Activated CD8-positive, alpha-beta memory T cell treated with anti-CD3 and anti-CD28 coated beads, Interleukin-2, amount 50 U/mL, for 1 hour (primary cell): ENCODE measurements around the gene LY86.
A peak's percentile ranks its signal among the peaks of the same experiment; 100 is the strongest.

Experiments used
- DNase-seq: peaks from one replicate; pipeline ENCODE4 v3.0.0-alpha.2; 2020; ENCODE audit errors: extremely low read depth

Gene LY86

DNA sequence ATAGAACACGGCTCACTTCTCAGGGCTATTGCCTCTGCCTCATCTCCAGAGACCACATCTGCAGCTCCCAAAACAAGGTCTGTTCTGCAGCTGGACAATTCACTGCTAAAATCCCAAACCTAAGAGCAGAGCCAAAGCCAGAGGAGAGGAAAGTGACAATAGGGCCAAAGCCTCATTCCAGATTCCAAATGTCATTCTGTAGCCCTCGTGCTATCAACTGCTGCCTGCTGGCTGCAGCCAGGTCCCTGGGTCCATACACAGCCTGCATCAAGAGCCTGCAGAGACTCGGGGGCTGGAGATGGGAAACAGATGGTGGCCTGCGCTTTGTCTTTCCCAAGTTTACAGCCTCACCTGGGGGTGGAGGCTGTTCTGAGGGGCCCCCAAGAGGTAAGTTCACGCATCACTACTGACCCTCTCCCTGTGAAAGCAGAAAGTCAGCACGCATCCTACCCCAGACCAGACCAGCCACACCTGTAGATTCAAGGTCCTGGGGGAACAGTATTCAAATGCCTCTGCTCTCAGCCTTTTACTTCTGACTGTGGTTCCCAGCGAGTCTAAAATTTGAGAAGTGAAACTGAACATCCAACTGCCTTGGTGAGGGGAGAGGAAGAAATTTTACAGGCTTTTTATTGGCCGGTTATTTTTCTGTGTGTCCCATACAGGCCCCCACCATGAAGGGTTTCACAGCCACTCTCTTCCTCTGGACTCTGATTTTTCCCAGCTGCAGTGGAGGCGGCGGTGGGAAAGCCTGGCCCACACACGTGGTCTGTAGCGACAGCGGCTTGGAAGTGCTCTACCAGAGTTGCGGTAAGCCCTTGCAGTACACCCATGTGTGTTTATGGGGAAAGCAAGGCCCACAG, at the start of gene LY86:
LY86 (plus strand) TSS at position 657 of the 860 bp plus-strand sequence; CDS start at position 672, 15 bp downstream.
- DNase-seq: no peak

DNA sequence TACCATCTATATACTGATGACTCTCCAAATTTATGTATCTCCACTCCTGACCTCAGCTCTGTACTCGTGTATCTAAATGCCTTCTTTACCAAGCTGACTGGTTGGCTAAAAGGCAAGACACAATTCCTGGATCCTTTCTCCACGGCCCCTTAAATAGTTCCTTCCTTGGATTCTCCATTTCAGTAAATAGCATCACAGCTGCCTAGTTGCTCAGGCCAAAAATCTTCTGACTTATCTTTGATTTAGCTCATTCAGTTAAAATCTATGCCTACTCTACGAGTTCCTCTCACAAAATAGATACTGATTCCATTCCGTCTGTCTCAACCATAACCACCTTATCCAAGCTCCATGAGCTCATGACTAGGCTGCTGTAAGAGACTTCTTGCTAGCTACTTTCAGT, 49.5 kb upstream of the LY86 start:
- DNase-seq: no peak

DNA sequence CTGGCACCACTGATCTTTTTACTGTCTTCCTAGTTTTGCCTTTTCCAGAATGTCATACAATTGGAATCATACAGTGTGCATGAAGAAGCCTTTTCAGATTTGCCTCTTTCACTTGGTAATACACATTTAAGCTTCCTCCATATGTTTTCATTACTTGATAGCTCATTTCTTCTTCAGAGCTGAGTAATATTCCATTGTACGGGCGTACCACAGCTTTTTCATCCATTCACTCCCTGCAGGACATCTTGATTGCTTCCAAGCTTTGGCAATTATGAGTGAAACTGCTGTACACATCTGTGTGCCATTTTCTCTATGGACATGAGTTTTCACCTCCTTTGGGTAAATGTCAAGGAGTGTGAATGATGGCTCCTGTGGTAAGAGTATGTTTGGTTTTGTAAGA, 46.2 kb upstream of the LY86 start:
- DNase-seq: no peak

- DNase-seq: no peak
These were observed 45.2 kb upstream of the LY86 start for GRCh38 chr6:6543181-6543879.

DNA sequence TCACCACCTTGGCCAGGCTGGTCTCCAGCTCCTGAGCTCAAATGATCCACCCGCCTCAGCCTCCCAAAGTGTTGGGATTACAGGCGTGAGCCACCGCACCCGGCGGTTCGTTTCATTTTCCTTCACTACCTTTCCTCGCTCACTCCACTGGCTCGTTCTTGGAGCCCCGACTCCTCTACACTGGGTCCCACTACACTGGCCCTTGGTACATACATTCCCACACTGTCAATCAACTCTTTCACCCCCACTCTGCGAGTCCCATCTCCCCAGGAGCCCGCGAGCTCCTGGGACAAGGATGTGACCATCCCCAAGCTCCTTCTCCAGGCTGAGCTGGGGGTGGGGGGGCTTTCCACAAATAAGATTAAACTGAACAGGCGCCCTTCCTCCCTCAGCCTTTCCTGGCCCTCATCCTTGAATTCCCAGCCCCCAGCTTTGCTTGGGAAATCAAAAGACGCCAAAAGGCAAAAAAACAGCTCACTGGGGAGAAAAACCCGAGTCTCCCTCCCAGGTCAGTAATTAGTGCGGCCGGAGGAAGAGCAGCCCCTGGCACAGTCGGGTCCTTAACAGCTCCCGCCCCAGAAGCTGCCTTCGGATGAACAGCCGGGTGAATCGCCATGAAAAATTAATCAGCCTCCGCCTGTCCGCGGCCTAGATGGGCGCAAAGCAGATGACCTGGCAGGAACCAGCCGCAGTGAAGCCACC, 42.8 kb upstream of the LY86 start:
- no peak for DNase-seq

DNA sequence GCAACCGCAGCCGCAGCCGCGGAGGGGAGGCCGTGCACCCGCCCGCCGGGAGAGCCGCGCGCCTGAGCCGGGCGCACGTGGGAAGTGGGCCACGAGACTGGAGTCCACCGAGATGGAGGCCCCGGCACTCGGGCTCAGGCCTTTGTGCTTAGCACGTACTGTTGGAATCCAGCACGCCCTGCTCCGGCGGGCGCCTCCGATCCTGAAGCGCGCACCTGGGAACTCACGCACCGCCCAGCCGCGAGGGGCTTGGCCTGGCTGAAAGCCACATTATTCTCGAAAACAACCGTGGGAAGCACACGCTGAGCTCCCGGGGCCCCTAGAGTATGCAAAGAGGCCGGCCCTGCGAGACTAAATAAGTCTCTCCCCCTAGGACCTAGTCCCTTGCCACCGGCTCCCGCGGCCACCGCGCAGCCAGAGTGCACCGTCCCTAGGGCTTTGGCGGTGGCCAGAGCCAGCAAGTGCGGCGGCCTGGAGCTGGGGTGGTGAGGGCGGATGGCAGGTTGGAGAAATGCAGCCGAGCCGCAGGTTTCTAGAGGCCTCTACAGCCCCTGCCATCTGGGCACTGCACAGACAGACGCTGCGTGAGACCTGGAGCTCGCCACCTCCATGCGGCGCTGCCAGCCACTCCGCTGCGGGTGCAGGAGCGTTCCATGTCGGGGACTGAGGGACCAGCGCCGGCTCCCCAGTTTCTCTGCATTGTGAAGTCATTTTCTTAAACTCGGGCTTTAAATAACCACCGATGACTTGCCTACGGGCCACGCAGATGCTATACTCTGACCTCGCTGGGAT, 42.0 kb upstream of the LY86 start:
- peak; percentile 12 for DNase-seq

GRCh38 chr6:6547110-6547879, 41.2 kb upstream of the LY86 start:
- peak; percentile 54 for DNase-seq

DNA sequence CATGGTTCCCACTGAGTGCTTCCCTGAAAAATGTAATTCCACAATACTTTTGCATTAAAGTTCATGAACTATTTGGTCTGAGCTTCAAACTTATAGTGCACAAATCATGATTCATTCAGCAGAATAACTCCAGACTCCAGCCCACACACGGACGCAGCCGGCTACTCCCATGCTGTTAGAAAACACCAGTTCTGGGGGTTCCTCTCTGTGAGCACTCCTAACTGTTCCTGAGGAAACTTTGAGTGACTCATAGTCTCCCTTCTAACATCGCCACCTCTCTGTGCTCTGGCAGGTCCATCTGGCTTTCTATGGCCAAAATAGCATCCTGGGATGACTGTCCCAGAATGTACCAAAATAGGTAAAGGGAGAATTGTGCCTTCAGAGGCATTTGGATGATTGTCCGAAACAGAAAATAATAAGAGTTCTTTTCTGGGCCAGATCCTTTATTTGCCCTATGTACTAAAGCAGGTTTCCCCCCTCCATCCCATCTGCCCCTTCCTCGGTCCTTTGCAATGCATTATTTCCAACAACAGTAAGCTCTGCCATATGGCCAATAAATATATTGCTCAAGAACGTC, 32.3 kb upstream of the LY86 start:
- no peak for DNase-seq

- no peak for DNase-seq
These were observed 31.6 kb upstream of the LY86 start for GRCh38 chr6:6556738-6557503.

DNA sequence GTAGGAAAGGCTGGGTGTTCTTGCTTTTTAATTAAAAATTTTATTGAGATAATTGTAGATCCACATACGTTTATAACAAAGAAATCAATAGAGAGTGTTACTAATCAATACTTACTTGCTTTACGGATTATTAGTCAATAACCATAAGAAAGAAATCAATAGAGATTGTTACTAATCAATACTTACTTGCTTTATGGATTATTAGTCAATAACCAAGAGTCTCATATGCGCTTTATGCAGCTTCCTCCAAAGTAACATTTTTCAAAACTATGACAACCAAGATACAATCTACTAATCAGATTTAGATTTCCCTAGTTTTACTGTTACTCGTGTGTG, 31.0 kb upstream of the LY86 start:
- DNase-seq: no peak

DNA sequence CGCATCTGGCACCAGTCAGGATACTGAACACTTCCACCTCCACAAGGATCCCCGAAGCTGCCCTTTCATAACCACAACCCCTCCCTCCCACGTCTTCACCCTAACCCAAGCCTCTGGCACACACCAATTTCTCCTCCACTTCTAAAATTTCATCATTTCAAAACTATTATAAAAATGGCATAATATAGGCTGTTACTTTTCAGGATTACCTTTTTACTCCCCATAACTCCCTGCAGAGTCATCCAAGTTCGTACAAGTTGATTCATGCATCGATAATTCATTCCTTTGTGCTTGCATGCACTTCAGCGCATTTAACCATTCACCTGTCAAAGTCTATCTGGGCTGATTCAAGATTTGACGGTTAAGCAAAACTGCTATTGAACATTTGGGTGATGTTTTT, 30.6 kb upstream of the LY86 start:
- no peak for DNase-seq

DNA sequence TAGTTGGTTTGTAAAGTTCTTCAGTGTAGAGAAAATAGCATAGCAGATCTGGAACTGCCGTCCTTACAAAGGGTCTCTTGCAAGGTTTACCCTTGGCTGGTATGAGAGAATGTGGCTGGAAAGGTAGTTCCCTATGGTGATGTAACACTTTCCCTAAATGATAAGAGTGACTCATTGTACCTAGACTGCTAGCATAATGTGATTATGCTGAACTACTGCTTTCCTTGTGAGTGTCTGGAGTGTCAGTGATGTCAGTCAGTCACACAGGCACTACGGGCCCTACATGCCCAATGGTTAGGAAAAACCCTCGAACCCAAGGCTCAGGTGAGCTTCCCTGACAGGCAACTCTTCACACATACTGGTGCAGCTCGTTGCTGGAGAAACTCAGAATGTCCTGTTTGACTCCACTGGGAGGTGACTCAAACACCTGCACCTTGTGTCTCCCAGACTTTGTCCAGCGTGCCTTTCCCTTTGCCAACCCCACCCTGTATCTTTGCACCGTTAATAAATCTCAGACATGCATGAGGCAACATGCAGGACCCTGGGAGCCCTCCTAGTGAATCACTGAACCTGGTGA, 28.4 kb upstream of the LY86 start:
- DNase-seq: no peak

GRCh38 chr6:6560909-6561308, 27.6 kb upstream of the LY86 start:
- no peak for DNase-seq

DNA sequence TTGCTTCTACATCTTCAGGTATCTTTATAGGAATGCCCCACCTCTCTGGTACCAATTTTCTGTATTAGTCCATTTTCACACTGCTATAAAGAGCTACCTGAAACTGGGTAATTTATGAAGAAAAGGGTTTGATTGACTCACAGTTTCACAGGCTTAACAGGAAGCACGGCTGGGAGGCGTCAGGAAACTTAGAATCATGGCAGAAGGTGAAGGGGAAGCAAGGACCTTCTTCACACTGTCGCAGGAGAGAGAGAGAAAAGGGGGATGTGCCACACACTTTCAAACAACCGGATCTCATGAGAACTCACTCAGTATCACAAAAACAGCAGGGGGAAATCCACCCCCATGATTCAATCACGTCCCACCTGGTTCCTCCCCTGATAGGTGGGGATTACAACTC, 24.4 kb upstream of the LY86 start:
- no peak for DNase-seq

DNA sequence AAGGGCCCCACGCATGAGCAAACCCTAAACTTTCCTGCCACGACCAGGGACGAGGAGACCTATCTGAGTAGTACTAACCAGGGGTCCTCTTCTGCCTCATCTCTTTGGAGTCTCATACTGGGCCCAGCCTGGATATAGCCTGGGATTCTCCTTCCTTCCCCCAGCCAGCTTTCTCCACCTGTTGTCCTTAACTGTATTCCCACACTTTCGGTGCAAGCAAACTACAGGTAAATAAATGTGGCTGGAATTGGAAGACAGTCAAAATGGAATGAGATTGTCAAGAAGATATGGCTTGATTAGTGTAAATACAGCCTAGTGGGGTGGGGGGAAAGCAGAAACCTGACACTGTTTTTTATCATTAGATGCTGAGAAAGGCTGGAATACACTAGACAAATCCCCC, 23.5 kb upstream of the LY86 start:
- DNase-seq: no peak

DNA sequence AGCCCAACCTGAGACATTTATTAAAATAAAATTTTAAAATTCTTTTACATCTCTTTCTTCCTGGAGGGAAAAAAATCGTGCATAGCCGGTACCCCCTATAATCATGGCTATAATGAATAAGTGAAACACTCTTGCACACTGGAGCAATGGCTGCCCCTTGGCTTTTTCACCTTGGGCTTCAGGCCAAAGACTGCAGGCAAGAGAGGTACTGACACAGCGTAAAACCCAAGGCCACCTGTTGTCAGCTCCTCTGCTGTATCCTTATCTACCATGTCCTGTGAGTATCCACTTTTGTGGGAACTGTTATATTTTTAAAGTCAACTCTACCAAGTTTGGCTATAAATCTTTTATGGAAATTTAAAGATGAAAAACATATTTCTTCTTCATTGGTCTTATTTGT, 23.0 kb upstream of the LY86 start:
- no peak for DNase-seq

- DNase-seq: no peak
These were observed 21.8 kb upstream of the LY86 start for GRCh38 chr6:6566766-6567165.

DNA sequence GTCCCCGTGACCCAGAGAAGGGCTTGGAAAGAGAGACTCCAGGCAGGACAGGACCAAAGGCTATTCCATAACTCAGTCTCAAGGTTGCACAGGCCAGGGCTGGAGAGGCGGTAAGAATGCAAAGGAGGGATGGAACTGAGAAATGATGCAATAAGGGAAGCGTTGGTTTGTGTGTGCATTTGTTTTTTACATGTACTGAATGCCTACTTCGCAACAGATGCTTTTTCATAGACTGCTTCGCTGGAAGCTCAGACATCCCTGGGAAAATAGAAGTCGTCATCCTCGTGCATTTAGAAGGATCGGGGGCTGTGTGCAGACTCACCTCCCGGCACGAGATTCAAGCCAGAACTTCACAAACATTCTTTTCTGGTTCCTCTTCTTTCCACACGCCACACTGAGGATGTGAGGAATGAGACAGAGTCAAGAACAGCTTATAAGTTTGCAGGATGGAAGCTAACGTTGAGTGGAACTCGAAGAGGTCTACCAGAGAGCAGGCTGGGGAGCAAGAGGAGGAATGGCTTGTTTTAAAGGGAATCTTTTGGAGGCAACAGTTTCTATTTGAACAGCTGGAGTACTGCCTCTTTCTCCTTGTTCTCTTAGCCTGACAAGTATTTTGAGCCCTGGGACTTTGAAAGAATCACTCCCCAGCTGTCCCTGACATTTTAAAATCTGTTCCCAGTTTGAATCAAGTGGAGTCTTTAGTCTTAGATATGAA, 19.3 kb upstream of the LY86 start:
- no peak for DNase-seq

- no peak for DNase-seq
These were observed 18.7 kb upstream of the LY86 start for GRCh38 chr6:6569811-6570164.
